Stimulated activated memory B cell treated with anti-CD40 and anti-IgM and Interleukin-4, amounts not matched to agents 10 μg/mL and 1 μg/mL and 100 μg/mL, for 72 hours (primary cell): ENCODE data around the gene SSUH2.
A peak's percentile ranks its signal among the peaks of the same experiment; 100 is the strongest.
"Not testable (repeated sequence)": the region's sequence is repeated elsewhere in the genome, so short reads cannot be mapped to it uniquely, and the experiment has no call there.

Source experiments
- ATAC-seq: fragments of 150-1000 bp; cut with Tn5 transposase; 2 replicates; pipeline ENCODE4 v1.10.0; 2021
- H3K27ac Mint-ChIP-seq: one replicate; pipeline ENCODE4 v1.8.0; 2022; ENCODE audit warnings: mild to moderate bottlenecking, mixed read lengths
- H3K27me3 Mint-ChIP-seq: one replicate; pipeline ENCODE4 v1.8.0; 2022; ENCODE audit warnings: mixed read lengths
- H3K36me3 Mint-ChIP-seq: one replicate; pipeline ENCODE4 v1.8.0; 2022; ENCODE audit warnings: mixed read lengths
- H3K4me1 Mint-ChIP-seq: one replicate; pipeline ENCODE4 v1.8.0; 2022; ENCODE audit warnings: mixed read lengths
- H3K4me3 Mint-ChIP-seq: one replicate; pipeline ENCODE4 v1.8.0; 2022; ENCODE audit warnings: mild to moderate bottlenecking, moderate library complexity, mixed read lengths
- H3K9me3 Mint-ChIP-seq: one replicate; pipeline ENCODE4 v1.8.0; 2022; ENCODE audit warnings: mixed read lengths

Gene SSUH2

GRCh38 chr3:8665407-8665896 is 20.9 kb upstream of the SSUH2 start:
- H3K27ac Mint-ChIP-seq = no peak overlapping the region
- no peaks in the 10 kb centered on the region for H3K36me3 Mint-ChIP-seq
- peaks cover 29% of the 10 kb centered on the region for H3K27me3 Mint-ChIP-seq
- peaks cover 12% of the 10 kb centered on the region for H3K4me1 Mint-ChIP-seq
- H3K9me3 Mint-ChIP-seq = no peaks in the 10 kb centered on the region
- no peak overlapping the region for H3K4me3 Mint-ChIP-seq
- peak; percentile 61 for ATAC-seq

DNA sequence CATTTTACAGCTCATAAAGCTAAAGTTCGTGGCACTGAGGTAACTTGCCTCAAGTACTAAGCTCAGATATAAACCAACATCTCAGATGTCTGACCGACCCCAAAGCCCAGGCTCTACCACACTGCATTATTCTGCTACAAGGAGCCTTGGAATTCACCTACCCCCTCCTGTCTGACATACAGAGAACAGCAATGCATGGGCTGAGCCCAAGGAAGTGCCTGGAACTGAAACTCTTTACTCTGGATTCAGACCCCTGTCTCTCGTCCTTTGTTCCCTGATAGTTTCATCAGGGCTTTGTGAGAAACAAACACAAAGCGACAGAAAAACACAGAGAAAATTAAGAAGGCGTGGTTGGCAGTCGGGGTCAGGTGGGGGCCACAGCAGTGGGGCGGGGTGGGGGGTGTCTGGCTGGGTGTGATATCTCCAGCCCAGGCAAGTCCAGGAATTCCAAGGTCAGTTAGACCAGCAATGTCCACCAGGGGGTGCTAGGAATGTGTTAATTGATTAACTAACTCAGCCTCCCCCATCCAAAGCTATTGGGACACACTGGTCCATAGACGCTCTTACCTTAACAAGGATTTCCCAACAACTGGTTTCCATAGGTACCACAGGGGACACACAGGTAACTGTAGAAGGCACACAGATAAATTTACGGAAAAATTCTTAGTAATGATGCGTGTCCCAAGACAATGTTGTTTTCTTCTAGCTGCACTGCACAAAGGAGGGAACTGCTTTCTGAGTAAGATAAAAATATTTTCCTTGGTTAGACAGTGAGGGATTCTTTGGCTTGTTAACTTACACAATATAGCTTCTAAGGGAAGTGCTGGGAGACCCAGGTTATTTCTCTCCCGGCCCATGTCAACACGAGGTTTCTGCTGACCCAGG is 18.8 kb upstream of the SSUH2 start:
- Mint-ChIP-seq H3K36me3 (no peaks in the 10 kb centered on the region), H3K27ac (no peak overlapping the region), H3K27me3 (peaks cover 38% of the 10 kb centered on the region), H3K4me1 (peaks cover 18% of the 10 kb centered on the region), H3K9me3 (no peaks in the 10 kb centered on the region), H3K4me3 (no peak overlapping the region)
- no peak for ATAC-seq

- peaks cover 40% of the 10 kb centered on the region for H3K27me3 Mint-ChIP-seq
Measured at GRCh38 chr3:8662594-8662993, 18.0 kb upstream of the SSUH2 start.

DNA sequence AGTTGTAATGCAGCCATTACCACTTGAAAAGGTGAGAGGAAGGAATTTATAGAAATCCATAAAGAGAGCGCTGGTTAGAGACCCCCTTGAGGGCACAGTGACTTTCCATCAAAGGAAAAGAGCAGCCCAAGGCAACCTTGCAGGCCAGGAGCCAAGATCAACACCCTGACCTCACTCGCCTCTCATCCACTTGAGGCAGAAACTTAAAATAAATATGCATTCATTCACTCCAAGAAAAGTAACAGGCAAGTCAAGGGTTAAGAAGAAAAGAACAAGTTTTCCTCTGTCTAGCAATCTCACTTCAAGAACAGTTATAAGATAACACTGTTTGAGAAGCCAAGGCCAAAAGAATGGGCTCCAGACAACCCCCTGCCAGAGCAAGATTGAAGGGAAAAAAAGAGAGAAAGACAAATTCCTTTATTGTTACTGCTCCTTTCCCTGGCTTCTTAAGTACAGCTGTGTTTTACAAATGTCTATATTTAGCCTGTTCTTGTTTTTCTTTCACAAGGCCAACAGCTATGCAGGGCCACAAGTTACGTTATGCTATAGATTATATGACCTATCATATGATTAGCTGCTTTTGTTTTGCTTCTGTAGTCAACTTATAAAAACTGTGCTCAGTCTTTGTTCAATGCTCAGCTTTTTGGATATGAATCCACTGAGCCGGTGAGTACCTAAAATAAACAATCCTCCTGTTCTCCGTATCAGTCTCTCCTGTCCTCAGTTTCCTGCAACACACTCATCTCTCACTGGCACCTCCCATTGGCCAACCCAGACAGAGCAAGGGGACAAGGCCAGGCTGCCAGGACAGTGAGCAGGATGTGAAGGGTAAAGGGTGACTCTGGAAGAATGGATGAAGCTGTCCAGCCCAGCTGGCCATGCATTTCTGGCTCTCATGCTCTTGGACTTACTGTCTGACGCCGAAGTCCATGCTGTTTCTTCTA is 15.8 kb upstream of the SSUH2 start:
- H3K36me3 Mint-ChIP-seq = no peaks in the 10 kb centered on the region
- H3K4me3 Mint-ChIP-seq = no peak overlapping the region
- H3K27ac Mint-ChIP-seq = no peak overlapping the region
- no peak for ATAC-seq
- peaks cover 23% of the 10 kb centered on the region for H3K4me1 Mint-ChIP-seq
- H3K27me3 Mint-ChIP-seq = peaks cover 49% of the 10 kb centered on the region
- no peaks in the 10 kb centered on the region for H3K9me3 Mint-ChIP-seq

More at GRCh38 chr3:8662594-8662993, 18.0 kb upstream of the SSUH2 start:
- Mint-ChIP-seq H3K9me3 (no peaks in the 10 kb centered on the region), H3K36me3 (no peaks in the 10 kb centered on the region), H3K4me3 (no peak overlapping the region), H3K27ac (no peak overlapping the region), H3K4me1 (peaks cover 26% of the 10 kb centered on the region)
- no peak for ATAC-seq

DNA sequence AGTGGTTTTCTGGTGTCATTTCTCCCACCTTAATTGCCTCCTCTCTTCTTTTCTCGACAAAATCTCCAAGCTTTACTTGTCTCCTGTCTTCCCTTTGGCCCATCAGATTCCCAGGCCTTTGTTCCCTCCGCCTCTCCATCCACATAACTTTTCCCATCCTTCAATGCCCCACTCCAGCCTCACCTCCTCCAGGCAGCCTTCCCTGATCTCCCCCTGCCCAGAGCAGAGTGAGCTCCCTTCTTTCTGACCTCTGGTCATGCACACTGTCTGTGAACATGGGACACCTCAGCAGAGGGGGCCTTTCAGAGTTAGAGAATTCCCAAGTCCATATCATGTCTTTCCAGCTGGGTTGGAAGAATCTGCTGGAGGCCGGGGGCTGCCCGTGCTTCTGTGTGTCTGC is 14.6 kb upstream of the SSUH2 start:
- Mint-ChIP-seq H3K27me3 (peaks cover 38% of the 10 kb centered on the region), H3K4me3 (no peak overlapping the region), H3K36me3 (no peaks in the 10 kb centered on the region), H3K9me3 (peaks cover under 1% of the 10 kb centered on the region), H3K4me1 (peaks cover 15% of the 10 kb centered on the region), H3K27ac (peak overlapping the region; percentile 6)
- no peak for ATAC-seq

- Mint-ChIP-seq H3K4me1 (peaks cover 15% of the 10 kb centered on the region), H3K27ac (peak overlapping the region; percentile 6), H3K4me3 (no peak overlapping the region), H3K36me3 (no peaks in the 10 kb centered on the region), H3K27me3 (peaks cover 31% of the 10 kb centered on the region), H3K9me3 (peaks cover 3% of the 10 kb centered on the region)
- ATAC-seq = peak; percentile 83
Measured at GRCh38 chr3:8658306-8659212, 14.0 kb upstream of the SSUH2 start.

DNA sequence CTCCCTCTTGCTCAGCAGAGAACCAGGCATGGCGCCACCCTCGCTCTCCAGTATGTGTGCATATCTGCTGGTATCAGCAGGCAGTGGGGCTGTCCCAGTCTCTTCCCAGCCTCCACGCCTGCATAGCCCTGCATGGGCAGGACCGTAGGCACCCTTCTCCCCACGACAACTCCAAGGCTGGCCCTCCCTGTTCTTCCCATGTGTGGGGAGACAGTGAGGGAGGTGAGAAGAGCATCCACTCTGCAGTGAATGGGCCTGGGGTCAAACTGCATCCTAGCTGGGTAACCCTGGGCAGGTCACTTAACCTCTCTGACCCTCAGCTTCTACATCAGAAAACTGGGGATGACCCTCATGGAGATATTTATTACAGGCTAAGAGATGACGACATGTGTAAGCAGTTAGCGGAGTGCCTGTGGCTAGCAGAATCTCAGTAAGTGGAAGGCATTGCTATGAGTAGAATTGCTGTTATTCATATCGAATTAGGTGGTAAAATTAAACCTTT is 13.3 kb upstream of the SSUH2 start:
- H3K36me3 Mint-ChIP-seq = no peaks in the 10 kb centered on the region
- H3K4me1 Mint-ChIP-seq = peaks cover 15% of the 10 kb centered on the region
- ATAC-seq = peak; percentile 38
- peaks cover 32% of the 10 kb centered on the region for H3K27me3 Mint-ChIP-seq
- no peak overlapping the region for H3K27ac Mint-ChIP-seq
- H3K4me3 Mint-ChIP-seq = no peak overlapping the region
- H3K9me3 Mint-ChIP-seq = peaks cover 3% of the 10 kb centered on the region

- Mint-ChIP-seq H3K9me3 (peaks cover 3% of the 10 kb centered on the region), H3K27ac (no peak overlapping the region), H3K4me1 (peaks cover 15% of the 10 kb centered on the region), H3K36me3 (no peaks in the 10 kb centered on the region), H3K4me3 (no peak overlapping the region), H3K27me3 (peaks cover 37% of the 10 kb centered on the region)
- no peak for ATAC-seq
Measured at GRCh38 chr3:8656240-8656639, 11.6 kb upstream of the SSUH2 start.

DNA sequence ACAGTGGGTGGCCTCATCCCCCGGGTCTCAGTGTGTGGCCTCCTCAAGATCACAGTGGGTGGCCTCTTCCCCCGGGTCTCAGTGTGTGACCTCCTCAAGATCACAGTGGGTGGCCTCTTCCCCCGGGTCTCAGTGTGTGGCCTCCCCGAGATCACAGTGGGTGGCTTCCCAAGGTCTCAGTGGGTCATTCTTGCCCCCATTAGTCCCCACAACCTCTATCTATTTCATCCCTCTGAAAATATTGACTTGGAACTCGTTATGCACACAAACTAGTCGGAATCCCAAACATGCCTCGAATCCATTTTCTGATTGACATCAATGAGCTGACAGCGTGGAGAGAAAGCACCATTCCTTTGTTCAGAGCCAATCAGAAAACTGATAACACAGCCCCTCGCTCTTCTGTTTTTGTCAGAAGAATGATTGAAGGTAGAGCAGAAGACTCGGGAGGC is 10.8 kb upstream of the SSUH2 start:
- Mint-ChIP-seq H3K4me3 (no peak overlapping the region), H3K36me3 (no peaks in the 10 kb centered on the region), H3K4me1 (peaks cover 15% of the 10 kb centered on the region), H3K27me3 (peaks cover 37% of the 10 kb centered on the region), H3K27ac (no peak overlapping the region), H3K9me3 (peaks cover 3% of the 10 kb centered on the region)
- ATAC-seq = no peak

DNA sequence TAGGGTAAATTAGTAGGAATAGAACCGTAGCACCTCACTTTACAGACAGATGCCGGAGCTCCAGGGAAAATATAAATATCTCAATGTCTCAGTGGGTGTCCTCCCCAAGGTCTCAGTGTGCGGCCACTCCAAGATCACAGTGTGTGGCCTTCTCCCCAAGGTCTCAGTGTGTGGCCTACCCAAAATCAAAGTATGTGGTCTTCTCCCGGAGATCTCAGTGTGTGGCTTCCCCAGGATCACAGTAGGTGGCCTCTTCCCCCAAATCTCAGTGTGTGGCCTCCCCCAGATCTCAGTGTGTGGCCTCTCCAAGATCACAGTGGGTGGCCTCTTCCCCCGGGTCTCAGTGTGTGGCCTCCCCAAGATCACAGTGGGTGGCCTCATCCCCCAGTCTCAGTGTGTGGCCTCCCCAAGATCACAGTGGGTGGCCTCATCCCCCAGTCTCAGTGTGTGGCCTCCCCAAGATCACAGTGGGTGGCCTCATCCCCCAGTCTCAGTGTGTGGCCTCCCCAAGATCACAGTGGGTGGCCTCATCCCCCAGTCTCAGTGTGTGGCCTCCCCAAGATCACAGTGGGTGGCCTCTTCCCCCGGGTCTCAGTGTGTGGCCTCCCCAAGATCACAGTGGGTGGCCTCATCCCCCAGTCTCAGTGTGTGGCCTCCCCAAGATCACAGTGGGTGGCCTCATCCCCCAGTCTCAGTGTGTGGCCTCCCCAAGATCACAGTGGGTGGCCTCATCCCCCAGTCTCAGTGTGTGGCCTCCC is 10.2 kb upstream of the SSUH2 start:
- H3K36me3 Mint-ChIP-seq = not testable (repeated sequence)

DNA sequence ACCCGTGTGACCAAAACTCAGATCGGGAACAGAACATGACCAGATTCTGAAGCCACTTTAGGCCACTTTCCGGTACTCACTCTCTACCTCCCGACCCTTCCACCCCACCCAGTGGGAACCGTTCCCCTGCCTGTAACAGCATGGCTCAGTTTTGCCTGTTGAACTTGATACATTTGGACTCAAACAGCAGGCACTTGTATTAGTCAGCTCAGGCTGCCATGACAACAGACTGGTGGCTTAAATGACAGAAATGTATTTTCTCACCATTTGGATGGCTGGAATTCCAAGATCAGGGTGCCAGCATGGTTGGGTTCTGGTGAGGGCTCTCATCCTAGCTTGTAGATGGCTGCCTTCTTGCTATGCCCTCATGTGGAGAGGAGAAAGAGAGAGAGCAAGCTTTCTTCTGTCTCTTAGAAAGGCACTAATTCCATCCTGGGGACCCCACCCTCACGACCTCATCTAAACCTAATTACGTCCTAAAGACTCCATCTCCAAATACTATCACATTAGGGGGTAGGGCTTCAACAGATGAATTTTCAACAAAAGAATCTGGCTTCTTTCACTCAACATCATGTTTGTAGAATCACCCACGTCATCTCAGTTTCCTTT is 9.3 kb upstream of the SSUH2 start:
- Mint-ChIP-seq H3K36me3 (no peaks in the 10 kb centered on the region), H3K4me3 (no peak overlapping the region), H3K27me3 (peaks cover 44% of the 10 kb centered on the region), H3K9me3 (peaks cover 3% of the 10 kb centered on the region), H3K4me1 (peaks cover 14% of the 10 kb centered on the region), H3K27ac (no peak overlapping the region)
- ATAC-seq = no peak

More for the DNA sequence above, 10.2 kb upstream of the SSUH2 start:
- H3K4me3 Mint-ChIP-seq, H3K27ac Mint-ChIP-seq, ATAC-seq, H3K9me3 Mint-ChIP-seq: not testable (repeated sequence)
- Mint-ChIP-seq H3K4me1 (peaks cover 15% of the 10 kb centered on the region), H3K27me3 (peaks cover 44% of the 10 kb centered on the region)

- no peak for ATAC-seq
- Mint-ChIP-seq H3K4me3 (no peak overlapping the region), H3K36me3 (no peaks in the 10 kb centered on the region), H3K27me3 (peaks cover 40% of the 10 kb centered on the region), H3K4me1 (no peaks in the 10 kb centered on the region), H3K9me3 (peaks cover 3% of the 10 kb centered on the region), H3K27ac (no peak overlapping the region)
Measured at GRCh38 chr3:8652324-8652987, 7.9 kb upstream of the SSUH2 start.
